Neural progenitor cell (in vitro differentiated cells): ENCODE results near the gene NCAN. TPM values are rescaled to one million over a fixed set of nuclear protein-coding genes. Genes with fewer than 3 reads are reported as not detected.

Source experiments
- DNase-seq: peaks from one replicate; pipeline ENCODE4 v3.0.0-alpha.2; 2016; ENCODE audit warnings: low spot score
- H2AFZ ChIP-seq: fragments of 200-600 bp; sonication (generic); replicated peaks from 2 replicates; pipeline ENCODE4 v1.6.1; 2016; ENCODE audit warnings: antibody characterized with exemption
- H3F3A ChIP-seq: fragments of 200-600 bp; sonication (generic); 2 replicates; pipeline ENCODE4 v1.6.1; 2016; ENCODE audit warnings: antibody characterized with exemption, low read depth
- H3K27ac ChIP-seq: fragments of 200-600 bp; sonication (generic); 2 replicates; pipeline ENCODE4 v1.5.1; 2016; ENCODE audit warnings: mild to moderate bottlenecking
- H3K27me3 ChIP-seq: fragments of 200-600 bp; sonication (generic); 2 replicates; pipeline ENCODE4 v1.6.1; 2016; ENCODE audit warnings: mild to moderate bottlenecking, moderate library complexity
- H3K36me3 ChIP-seq: fragments of 200-600 bp; sonication (generic); 2 replicates; pipeline ENCODE4 v1.5.1; 2016
- H3K4me1 ChIP-seq: fragments of 200-600 bp; sonication (generic); 2 replicates; pipeline ENCODE4 v1.6.1; 2016; ENCODE audit warnings: mixed run types
- H3K4me2 ChIP-seq: fragments of 200-600 bp; sonication (generic); 2 replicates; pipeline ENCODE4 v1.6.1; 2016
- H3K4me3 ChIP-seq: fragments of 200-600 bp; sonication (generic); 2 replicates; pipeline ENCODE4 v1.5.1; 2016
- H3K79me2 ChIP-seq: fragments of 200-600 bp; sonication (generic); 2 replicates; pipeline ENCODE4 v1.6.1; 2016; ENCODE audit warnings: low read depth
- H3K9ac ChIP-seq: fragments of 200-600 bp; sonication (generic); 2 replicates; pipeline ENCODE4 v1.6.1; 2016
- H3K9me3 ChIP-seq: fragments of 200-600 bp; sonication (generic); 2 replicates; pipeline ENCODE4 v1.5.1; 2016; ENCODE audit warnings: low read depth
- H4K20me1 ChIP-seq: fragments of 200-600 bp; sonication (generic); 2 replicates; pipeline ENCODE4 v1.6.1; 2016; ENCODE audit warnings: low read depth
- H3K27ac Mint-ChIP-seq: 3 replicates; pipeline ENCODE4 v1.8.0; 2021; ENCODE audit warnings: mixed read lengths
- H3K27me3 Mint-ChIP-seq: 2 replicates; pipeline ENCODE4 v1.8.0; 2022; ENCODE audit warnings: low read depth, mild to moderate bottlenecking, inconsistent platforms, moderate library complexity, mixed read lengths; ENCODE audit not compliant: insufficient read depth
- H3K36me3 Mint-ChIP-seq: 3 replicates; pipeline ENCODE4 v1.8.0; 2021; ENCODE audit warnings: mixed read lengths
- H3K4me1 Mint-ChIP-seq: 3 replicates; pipeline ENCODE4 v1.8.0; 2021; ENCODE audit warnings: mixed read lengths
- H3K4me3 Mint-ChIP-seq: 3 replicates; pipeline ENCODE4 v1.8.0; 2021; ENCODE audit warnings: mild to moderate bottlenecking, moderate library complexity, mixed read lengths
- H3K9me3 Mint-ChIP-seq: 3 replicates; pipeline ENCODE4 v1.8.0; 2020; ENCODE audit warnings: mixed read lengths
- EZH2 ChIP-seq: fragments of 200-600 bp; sonication (generic); IDR thresholded peaks from 2 replicates; pipeline ENCODE4 v1.6.1; 2017; ENCODE audit warnings: antibody characterized with exemption, mild to moderate bottlenecking, moderate library complexity
- EZH2phosphoT487 ChIP-seq: fragments of 200-600 bp; sonication (generic); IDR thresholded peaks from 2 replicates; pipeline ENCODE4 v1.6.1; 2017; ENCODE audit warnings: antibody characterized with exemption
- total RNA-seq: library from RNA; depleted of rRNA; stranded (reverse); fragments of >200 nt; gene quantifications from 2 replicates; pipeline ENCODE4 v1.2.3, GENCODE V29; 2015; ENCODE audit warnings: low replicate concordance
- TF ChIP-seq, protein P1 (sequence below): fragments of 200-600 bp; sonication (generic); IDR thresholded peaks from 2 replicates; pipeline ENCODE4 v1.5.1; 2017; ENCODE audit warnings: antibody characterized with exemption, mild to moderate bottlenecking

The NCAN gene
- total RNA-seq, 1 donor from 2014 or later = 4.8 TPM

DNA sequence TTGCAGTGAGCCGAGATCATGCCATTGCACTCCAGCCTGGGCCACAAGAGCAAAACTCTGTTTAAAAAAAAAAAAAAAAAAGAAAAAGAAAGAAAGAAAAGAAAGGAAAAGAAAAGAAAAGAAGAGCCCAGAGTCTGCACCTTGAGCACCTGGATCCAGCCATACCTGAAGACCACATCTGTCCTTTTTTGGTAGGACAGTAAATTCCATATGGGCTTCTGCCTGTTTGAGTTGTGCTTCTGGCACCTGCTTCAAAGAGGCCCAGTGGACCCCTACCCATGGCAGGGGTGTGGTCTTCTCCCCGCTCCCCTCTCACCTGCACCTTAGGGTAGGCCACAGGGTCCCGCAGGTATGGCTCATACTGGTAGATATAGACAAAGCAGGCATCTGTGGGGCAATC is 55.5 kb downstream of the NCAN start:
- peaks cover 2% of the 10 kb centered on the region for H3K4me1 Mint-ChIP-seq

DNA sequence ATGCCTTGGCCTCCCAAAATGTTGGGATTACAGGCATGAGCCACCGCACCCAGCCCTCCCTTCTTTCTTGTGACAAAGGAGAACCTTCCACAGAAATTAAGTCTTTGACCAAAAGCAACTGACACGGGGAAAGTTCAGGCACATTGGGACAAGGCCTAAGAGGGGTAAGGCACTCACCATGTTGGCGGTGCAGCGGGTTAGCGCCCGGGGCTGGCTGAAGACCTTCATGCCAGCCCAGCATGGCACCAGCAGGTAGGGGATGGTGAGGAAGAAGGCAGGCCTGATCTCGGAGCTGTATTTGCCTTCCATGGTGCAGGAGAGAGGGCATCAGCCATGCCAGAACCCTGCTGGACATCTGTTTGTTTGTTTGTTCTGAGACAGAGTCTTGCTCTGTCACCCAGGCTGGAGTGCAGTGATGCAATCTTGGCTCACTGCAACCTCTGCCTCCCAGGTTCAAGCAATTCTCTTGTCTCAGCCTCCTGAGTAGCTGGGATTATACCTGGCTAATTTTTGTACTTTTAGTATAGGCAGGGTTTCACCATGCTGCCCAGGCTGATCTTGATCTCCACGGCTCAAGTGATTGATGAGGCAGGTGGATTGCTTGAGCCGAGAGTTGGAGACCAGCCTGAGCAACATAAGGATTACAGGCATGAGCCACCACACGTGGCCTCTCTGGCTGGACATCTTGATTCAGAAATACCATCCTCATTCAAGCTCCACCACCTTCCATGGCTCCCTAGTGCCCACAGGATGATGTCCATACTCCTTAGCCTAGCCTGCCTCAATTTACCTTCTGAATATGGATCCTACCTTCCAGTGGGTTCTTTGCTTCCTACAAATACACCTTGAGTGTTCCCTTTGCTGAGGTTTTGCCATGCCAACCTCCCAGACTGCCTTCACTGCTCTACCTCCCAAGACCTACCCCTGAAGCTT is 57.0 kb downstream of the NCAN start:
- no peaks in the 10 kb centered on the region for H4K20me1 ChIP-seq
- H3K4me1 ChIP-seq = no peaks in the 10 kb centered on the region
- no peak overlapping the region for H2AFZ ChIP-seq
- no peaks in the 10 kb centered on the region for H3K36me3 ChIP-seq
- H3K79me2 ChIP-seq = no peaks in the 10 kb centered on the region
- TF ChIP-seq, protein P1, sequence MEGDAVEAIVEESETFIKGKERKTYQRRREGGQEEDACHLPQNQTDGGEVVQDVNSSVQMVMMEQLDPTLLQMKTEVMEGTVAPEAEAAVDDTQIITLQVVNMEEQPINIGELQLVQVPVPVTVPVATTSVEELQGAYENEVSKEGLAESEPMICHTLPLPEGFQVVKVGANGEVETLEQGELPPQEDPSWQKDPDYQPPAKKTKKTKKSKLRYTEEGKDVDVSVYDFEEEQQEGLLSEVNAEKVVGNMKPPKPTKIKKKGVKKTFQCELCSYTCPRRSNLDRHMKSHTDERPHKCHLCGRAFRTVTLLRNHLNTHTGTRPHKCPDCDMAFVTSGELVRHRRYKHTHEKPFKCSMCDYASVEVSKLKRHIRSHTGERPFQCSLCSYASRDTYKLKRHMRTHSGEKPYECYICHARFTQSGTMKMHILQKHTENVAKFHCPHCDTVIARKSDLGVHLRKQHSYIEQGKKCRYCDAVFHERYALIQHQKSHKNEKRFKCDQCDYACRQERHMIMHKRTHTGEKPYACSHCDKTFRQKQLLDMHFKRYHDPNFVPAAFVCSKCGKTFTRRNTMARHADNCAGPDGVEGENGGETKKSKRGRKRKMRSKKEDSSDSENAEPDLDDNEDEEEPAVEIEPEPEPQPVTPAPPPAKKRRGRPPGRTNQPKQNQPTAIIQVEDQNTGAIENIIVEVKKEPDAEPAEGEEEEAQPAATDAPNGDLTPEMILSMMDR = no peak
- TF ChIP-seq EZH2phosphoT487 (no peak), EZH2 (no peak)
- no peak for DNase-seq
- H3K9me3 ChIP-seq = no peaks in the 10 kb centered on the region
- H3K27me3 ChIP-seq = peaks cover under 1% of the 10 kb centered on the region
- H3K4me1 Mint-ChIP-seq = peaks cover 4% of the 10 kb centered on the region
- no peaks in the 10 kb centered on the region for H3K36me3 Mint-ChIP-seq
- no peak overlapping the region for H3K4me3 ChIP-seq
- peaks cover 5% of the 10 kb centered on the region for H3F3A ChIP-seq
- no peak overlapping the region for H3K27ac ChIP-seq
- peaks cover 2% of the 10 kb centered on the region for H3K9me3 Mint-ChIP-seq
- H3K27ac Mint-ChIP-seq = no peak overlapping the region
- no peak overlapping the region for H3K9ac ChIP-seq
- peaks cover 26% of the 10 kb centered on the region for H3K27me3 Mint-ChIP-seq
- no peak overlapping the region for H3K4me3 Mint-ChIP-seq
- no peak overlapping the region for H3K4me2 ChIP-seq

More for the DNA sequence above, 55.5 kb downstream of the NCAN start:
- Histone ChIP-seq H3K9ac (no peak overlapping the region), H3F3A (peaks cover under 1% of the 10 kb centered on the region), H3K27ac (no peak overlapping the region), H3K4me3 (no peak overlapping the region), H3K36me3 (no peaks in the 10 kb centered on the region), H2AFZ (no peak overlapping the region), H4K20me1 (no peaks in the 10 kb centered on the region), H3K4me1 (peaks cover 4% of the 10 kb centered on the region), H3K4me2 (no peak overlapping the region), H3K9me3 (no peaks in the 10 kb centered on the region), H3K79me2 (no peaks in the 10 kb centered on the region), H3K27me3 (peaks cover 14% of the 10 kb centered on the region)
- no peak for DNase-seq
- Mint-ChIP-seq H3K4me3 (no peak overlapping the region), H3K36me3 (no peaks in the 10 kb centered on the region), H3K27me3 (peaks cover 35% of the 10 kb centered on the region), H3K9me3 (peaks cover 2% of the 10 kb centered on the region), H3K27ac (no peak overlapping the region)
- TF ChIP-seq, protein P1 = no peak
- no peak for TF ChIP-seq EZH2phosphoT487
- no peak for TF ChIP-seq EZH2

GRCh38 chr19:19269952-19270694 is 58.4 kb downstream of the NCAN start:
- peaks cover 2% of the 10 kb centered on the region for H3K9me3 Mint-ChIP-seq
- H3K27me3 Mint-ChIP-seq = peaks cover 13% of the 10 kb centered on the region

More at GRCh38 chr19:19269952-19270694, 58.4 kb downstream of the NCAN start:
- Histone ChIP-seq H3K9me3 (no peaks in the 10 kb centered on the region), H3K4me1 (no peaks in the 10 kb centered on the region), H3F3A (peaks cover 11% of the 10 kb centered on the region), H3K27me3 (no peaks in the 10 kb centered on the region), H3K4me3 (no peak overlapping the region), H4K20me1 (no peaks in the 10 kb centered on the region), H3K36me3 (no peaks in the 10 kb centered on the region), H3K79me2 (no peaks in the 10 kb centered on the region), H3K27ac (no peak overlapping the region), H3K4me2 (no peak overlapping the region), H2AFZ (no peak overlapping the region), H3K9ac (no peak overlapping the region)
- no peaks in the 10 kb centered on the region for H3K36me3 Mint-ChIP-seq
- TF ChIP-seq EZH2 (no peak), EZH2phosphoT487 (no peak)
- TF ChIP-seq, protein P1 = no peak
- DNase-seq = no peak
- no peak overlapping the region for H3K27ac Mint-ChIP-seq
- peaks cover 7% of the 10 kb centered on the region for H3K4me1 Mint-ChIP-seq
- no peak overlapping the region for H3K4me3 Mint-ChIP-seq
